HCT116 (cell line): Measurements from ENCODE around the gene ARRDC3. TPM values are rescaled to one million over a fixed set of nuclear protein-coding genes. Genes with fewer than 3 reads are reported as not detected.

ENCODE experiments used
- ATAC-seq: fragments of 200-7000 bp; cut with Tn5 transposase; 2 replicates; pipeline ENCODE4 v1.9.1; 2020; ENCODE audit warnings: mild to moderate bottlenecking, moderate library complexity
- BruUV-seq: library from RNA; stranded (reverse); fragments of 400-500 nt; replicated peaks from 2 replicates; lab custom pipeline; 2021; lab: Mats Ljungman, UMichigan
- CTCF ChIA-PET: fragments of 300-600 bp; sonication (Branson Sonifier 250); formaldehyde crosslinking; loops from one replicate; lab custom pipeline; 2021; ENCODE audit warnings: antibody characterized with exemption; lab: Charles Lee
- POLR2A ChIA-PET: fragments of 300-600, 350-600 bp; sonication (Branson Sonifier 250); formaldehyde crosslinking; loops from one replicate; lab custom pipeline; 2021; ENCODE audit warnings: antibody characterized with exemption; lab: Charles Lee
- RAD21 ChIA-PET, 2 experiments: fragments of 300-600 bp; sonication (Branson Sonifier 250); formaldehyde crosslinking; loops; one replicate each; lab custom pipeline; 2023; ENCODE audit warnings: low total read pairs in 2 of 2; ENCODE audit not compliant: uncharacterized antibody in 2 of 2, unreplicated experiment in 2 of 2, low non-redundant PET in 1 of 2; lab: Charles Lee
- DNase-seq: peaks from one replicate; pipeline ENCODE4 v3.0.0-alpha.2; 2010; ENCODE audit warnings: low read depth, low spot score
- H2AFZ ChIP-seq: fragments of 200-600 bp; shearing (Covaris generic), sonication (generic); 2 replicates; pipeline ENCODE4 v1.6.1; 2017; ENCODE audit warnings: low read depth, mixed run types, mixed read lengths, antibody characterized with exemption, low read length; ENCODE audit not compliant: poor library complexity, severe bottlenecking
- H3K27ac ChIP-seq: 2 replicates; pipeline ENCODE4 v1.5.1; 2012; ENCODE audit warnings: low read depth, low read length
- H3K27me3 ChIP-seq: fragments of 200-600 bp; sonication (generic); 2 replicates; pipeline ENCODE4 v1.6.1; 2016; ENCODE audit warnings: mixed run types, low read length, mixed read lengths; ENCODE audit not compliant: insufficient read depth
- H3K36me3 ChIP-seq, 2 experiments: fragments of 200-500 bp in 1 of 2; fragments of 200-600 bp in 1 of 2; sonication (Bioruptor generic) in 1 of 2; sonication (generic) in 1 of 2; 2 replicates each; pipeline versions ENCODE4 v1.5.1 to v1.6.1; 2014 to 2016; ENCODE audit warnings: low read length in 2 of 2, inconsistent platforms in 1 of 2, mixed read lengths in 1 of 2, mixed run types in 1 of 2; ENCODE audit not compliant: insufficient read depth in 2 of 2, control insufficient read depth in 1 of 2
- H3K4me1 ChIP-seq, 2 experiments: fragments of 200-600 bp in 1 of 2; sonication (generic) in 1 of 2; 2 replicates each; pipeline versions ENCODE4 v1.5.1 to v1.6.1; 2012 to 2017; ENCODE audit warnings: low read length in 2 of 2, inconsistent platforms in 1 of 2, mild to moderate bottlenecking in 1 of 2, mixed read lengths in 1 of 2, mixed run types in 1 of 2, moderate library complexity in 1 of 2; ENCODE audit not compliant: insufficient read depth in 2 of 2, control insufficient read depth in 1 of 2
- H3K4me2 ChIP-seq: fragments of 200-600 bp; sonication (generic); 2 replicates; pipeline ENCODE4 v1.6.1; 2017; ENCODE audit warnings: mixed run types, low read length, mixed read lengths
- H3K4me3 ChIP-seq, 2 experiments: fragments of 200-600 bp in 1 of 2; sonication (generic) in 1 of 2; replicated peaks in 1 of 2; 2 replicates each; pipeline ENCODE4 v1.5.1; 2011 to 2016; ENCODE audit warnings: low read length in 2 of 2, control low read depth in 1 of 2, low read depth in 1 of 2, mild to moderate bottlenecking in 1 of 2, mixed read lengths in 1 of 2, mixed run types in 1 of 2
- H3K79me2 ChIP-seq: fragments of 200-600 bp; sonication (generic); 2 replicates; pipeline ENCODE4 v1.6.1; 2017; ENCODE audit warnings: mild to moderate bottlenecking, mixed run types, low read length, moderate library complexity, mixed read lengths; ENCODE audit not compliant: insufficient read depth
- H3K9ac ChIP-seq: fragments of 200-600 bp; sonication (generic); 2 replicates; pipeline ENCODE4 v1.6.1; 2016; ENCODE audit warnings: low read length, mixed read lengths
- H3K9me2 ChIP-seq: fragments of 200-600 bp; sonication (generic), shearing (Covaris generic); 2 replicates; pipeline ENCODE4 v1.6.1; 2017; ENCODE audit warnings: mixed run types, mild to moderate bottlenecking, moderate library complexity; ENCODE audit not compliant: insufficient read depth
- H3K9me3 ChIP-seq, 2 experiments: fragments of 200-500 bp in 1 of 2; fragments of 200-600 bp in 1 of 2; sonication (Bioruptor generic) in 1 of 2; sonication (generic) in 1 of 2; 2 replicates each; pipeline ENCODE4 v1.6.1; 2014 to 2017; ENCODE audit warnings: low read length in 2 of 2, mixed read lengths in 2 of 2, inconsistent platforms in 1 of 2, low read depth in 1 of 2, mild to moderate bottlenecking in 1 of 2, mixed run types in 1 of 2, moderate library complexity in 1 of 2; ENCODE audit not compliant: control insufficient read depth in 1 of 2, insufficient read depth in 1 of 2
- H4K20me1 ChIP-seq: fragments of 200-600 bp; sonication (generic), shearing (Covaris generic); 2 replicates; pipeline ENCODE4 v1.6.1; 2017; ENCODE audit warnings: mixed run types, mild to moderate bottlenecking, moderate library complexity; ENCODE audit not compliant: insufficient read depth
- EGR1 ChIP-seq: IDR thresholded peaks from 2 replicates; pipeline ENCODE4 v1.6.1; 2012; ENCODE audit warnings: low read depth
- ELF1 ChIP-seq: IDR thresholded peaks from 2 replicates; pipeline ENCODE4 v1.6.1; 2012; ENCODE audit warnings: low read depth, borderline replicate concordance
- EZH2phosphoT487 ChIP-seq: fragments of 200-600 bp; IDR thresholded peaks from 2 replicates; pipeline ENCODE4 v1.6.1; 2018; ENCODE audit warnings: antibody characterized with exemption, borderline replicate concordance
- RAD21 ChIP-seq: IDR thresholded peaks from 2 replicates; pipeline ENCODE4 v1.6.1; 2012; ENCODE audit warnings: low read depth, mild to moderate bottlenecking
- SIN3A ChIP-seq: IDR thresholded peaks from 2 replicates; pipeline ENCODE4 v1.6.1; 2012; ENCODE audit warnings: low read depth
- TCF7L2 ChIP-seq: IDR thresholded peaks from 2 replicates; pipeline ENCODE4 v1.7.0; 2011; ENCODE audit warnings: borderline replicate concordance, inconsistent platforms; ENCODE audit not compliant: insufficient read depth, insufficient read length; ENCODE audit errors: extremely low read depth
- YY1 ChIP-seq: IDR thresholded peaks from 2 replicates; pipeline ENCODE4 v1.6.1; 2011; ENCODE audit warnings: low read length, low read depth, moderate library complexity, mild to moderate bottlenecking; ENCODE audit not compliant: insufficient replicate concordance; ENCODE audit errors: extremely low read depth
- intact Hi-C: fragments of 100-400 bp; cut with micrococcal nuclease; formaldehyde crosslinking; loops from 2 replicates; pipeline ENCODE4 v1.10.0; 2022
- total RNA-seq: library from RNA; stranded (reverse); gene quantifications from one replicate; pipeline ENCODE4 v1.2.1, GENCODE V29; 2021; ENCODE audit not compliant: unreplicated experiment
- TF ChIP-seq, protein P1 (sequence below): IDR thresholded peaks from 2 replicates; pipeline ENCODE4 v1.6.1; 2012
- TF ChIP-seq, protein P2 (sequence below): IDR thresholded peaks from 2 replicates; pipeline ENCODE4 v1.6.1; 2012; ENCODE audit warnings: low read depth

ARRDC3 gene
- total RNA-seq, 1 experiment from 2014 or later: 41.5 TPM

- TF ChIP-seq EGR1 (no peak), SIN3A (peak; percentile 89), RAD21 (no peak)
- TF ChIP-seq, protein P1, sequence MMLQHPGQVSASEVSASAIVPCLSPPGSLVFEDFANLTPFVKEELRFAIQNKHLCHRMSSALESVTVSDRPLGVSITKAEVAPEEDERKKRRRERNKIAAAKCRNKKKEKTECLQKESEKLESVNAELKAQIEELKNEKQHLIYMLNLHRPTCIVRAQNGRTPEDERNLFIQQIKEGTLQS: no peak
Measured at GRCh38 chr5:91332267-91333045, 50.7 kb downstream of the ARRDC3 start (continued).

DNA sequence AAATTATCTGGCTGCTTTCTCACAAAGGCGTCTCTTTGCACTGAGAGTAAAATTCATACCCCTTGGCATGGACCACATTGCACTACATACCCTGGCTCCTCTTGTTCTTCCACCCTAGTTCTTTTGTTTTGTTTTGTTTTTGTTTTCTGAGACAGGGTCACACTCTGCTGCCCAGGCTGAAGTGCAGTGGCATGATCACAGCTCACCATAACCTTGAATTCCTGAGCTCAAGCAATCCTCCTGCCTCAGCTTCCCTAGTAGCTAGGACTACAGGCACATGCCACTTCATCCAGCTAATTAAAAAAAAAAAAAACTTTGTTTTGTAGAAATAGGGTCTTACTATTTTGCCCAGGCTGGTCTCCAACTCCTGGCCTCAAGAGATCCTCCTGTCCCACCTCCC is 51.4 kb downstream of the ARRDC3 start:
- H3K4me1 ChIP-seq: peaks cover 9 to 22% of the 10 kb centered on the region in 2 experiments
- intact Hi-C loops: no loop called here
- DNase-seq: no peak
- H3K27ac ChIP-seq: no peak overlapping the region
- H3K9ac ChIP-seq: 0 out of 2 replicates have a peak overlapping the region, but pooled peaks have one; percentile 6
- H4K20me1 ChIP-seq: no peaks in the 10 kb centered on the region
- no TSS peak for BruUV-seq
- no peaks in the 10 kb centered on the region for H3K36me3 ChIP-seq
- CTCF ChIA-PET: no interaction called here
- H3K79me2 ChIP-seq: no peaks in the 10 kb centered on the region
- no peaks in the 10 kb centered on the region for H3K27me3 ChIP-seq
- no peaks in the 10 kb centered on the region for H3K9me3 ChIP-seq
- ATAC-seq: no peak
- H3K4me3 ChIP-seq: no peak overlapping the region
- no peak for TF ChIP-seq EZH2phosphoT487
- TF ChIP-seq, protein P2, sequence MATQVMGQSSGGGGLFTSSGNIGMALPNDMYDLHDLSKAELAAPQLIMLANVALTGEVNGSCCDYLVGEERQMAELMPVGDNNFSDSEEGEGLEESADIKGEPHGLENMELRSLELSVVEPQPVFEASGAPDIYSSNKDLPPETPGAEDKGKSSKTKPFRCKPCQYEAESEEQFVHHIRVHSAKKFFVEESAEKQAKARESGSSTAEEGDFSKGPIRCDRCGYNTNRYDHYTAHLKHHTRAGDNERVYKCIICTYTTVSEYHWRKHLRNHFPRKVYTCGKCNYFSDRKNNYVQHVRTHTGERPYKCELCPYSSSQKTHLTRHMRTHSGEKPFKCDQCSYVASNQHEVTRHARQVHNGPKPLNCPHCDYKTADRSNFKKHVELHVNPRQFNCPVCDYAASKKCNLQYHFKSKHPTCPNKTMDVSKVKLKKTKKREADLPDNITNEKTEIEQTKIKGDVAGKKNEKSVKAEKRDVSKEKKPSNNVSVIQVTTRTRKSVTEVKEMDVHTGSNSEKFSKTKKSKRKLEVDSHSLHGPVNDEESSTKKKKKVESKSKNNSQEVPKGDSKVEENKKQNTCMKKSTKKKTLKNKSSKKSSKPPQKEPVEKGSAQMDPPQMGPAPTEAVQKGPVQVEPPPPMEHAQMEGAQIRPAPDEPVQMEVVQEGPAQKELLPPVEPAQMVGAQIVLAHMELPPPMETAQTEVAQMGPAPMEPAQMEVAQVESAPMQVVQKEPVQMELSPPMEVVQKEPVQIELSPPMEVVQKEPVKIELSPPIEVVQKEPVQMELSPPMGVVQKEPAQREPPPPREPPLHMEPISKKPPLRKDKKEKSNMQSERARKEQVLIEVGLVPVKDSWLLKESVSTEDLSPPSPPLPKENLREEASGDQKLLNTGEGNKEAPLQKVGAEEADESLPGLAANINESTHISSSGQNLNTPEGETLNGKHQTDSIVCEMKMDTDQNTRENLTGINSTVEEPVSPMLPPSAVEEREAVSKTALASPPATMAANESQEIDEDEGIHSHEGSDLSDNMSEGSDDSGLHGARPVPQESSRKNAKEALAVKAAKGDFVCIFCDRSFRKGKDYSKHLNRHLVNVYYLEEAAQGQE: no peak
- no peak for TF ChIP-seq ELF1
- no peak for TF ChIP-seq YY1
- TF ChIP-seq TCF7L2: no peak
- RAD21 ChIA-PET: no interaction called here
- peak overlapping the region; percentile 74 for H2AFZ ChIP-seq
- H3K9me2 ChIP-seq: no peaks in the 10 kb centered on the region
- peak overlapping the region; percentile 32; the same call in 1 of the 2 replicates for H3K4me2 ChIP-seq
- POLR2A ChIA-PET: interaction anchor here (1.1 to 2.4 kb wide), 5 partner anchors 8 to 51 kb away, joined by 3 to 11 read pairs (median 4); partner anchors contain the start of gene ARRDC3
